OCI-LY1 (cell line): ENCODE data around the gene YIF1A.

Experiments
- H2AFZ ChIP-seq: fragments of 200-600 bp; sonication (generic), shearing (Covaris generic); 2 replicates; pipeline ENCODE4 v1.6.0; 2014; ENCODE audit warnings: antibody characterized with exemption, mild to moderate bottlenecking, low read length
- H3F3A ChIP-seq: fragments of 200-600 bp; sonication (generic), shearing (Covaris generic); 2 replicates; pipeline ENCODE4 v1.6.0; 2014; ENCODE audit warnings: mild to moderate bottlenecking, antibody characterized with exemption, low read length, moderate library complexity; ENCODE audit not compliant: insufficient read depth
- H3K27ac ChIP-seq: fragments of 200-600 bp; sonication (generic); 2 replicates; pipeline ENCODE4 v1.5.1; 2014; ENCODE audit warnings: low read length, mixed run types, mild to moderate bottlenecking, low read depth; ENCODE audit not compliant: poor library complexity, severe bottlenecking
- H3K27me3 ChIP-seq: fragments of 200-600 bp; sonication (generic); 2 replicates; pipeline ENCODE4 v1.6.0; 2014; ENCODE audit warnings: antibody characterized with exemption, mild to moderate bottlenecking, low read length, moderate library complexity; ENCODE audit not compliant: insufficient read depth
- H3K36me3 ChIP-seq: fragments of 200-600 bp; sonication (generic); 2 replicates; pipeline ENCODE4 v1.6.1; 2014; ENCODE audit warnings: mild to moderate bottlenecking, antibody characterized with exemption, low read length, moderate library complexity, mixed read lengths; ENCODE audit not compliant: insufficient read depth
- H3K4me1 ChIP-seq: fragments of 200-600 bp; sonication (generic); 2 replicates; pipeline ENCODE4 v1.5.1; 2014; ENCODE audit warnings: mild to moderate bottlenecking, low read length, moderate library complexity; ENCODE audit not compliant: insufficient read depth, severe bottlenecking
- H3K4me2 ChIP-seq: fragments of 200-600 bp; sonication (generic), shearing (Covaris generic); 2 replicates; pipeline ENCODE4 v1.6.1; 2014; ENCODE audit warnings: low read length
- H3K4me3 ChIP-seq: fragments of 200-600 bp; sonication (generic); 2 replicates; pipeline ENCODE4 v1.5.1; 2014; ENCODE audit warnings: low read length, low read depth, mild to moderate bottlenecking, mixed read lengths; ENCODE audit not compliant: poor library complexity, severe bottlenecking
- H3K79me2 ChIP-seq: fragments of 200-600 bp; shearing (Covaris generic); 2 replicates; pipeline ENCODE4 v1.6.1; 2016; ENCODE audit warnings: mixed run types, low read length, mixed read lengths; ENCODE audit not compliant: insufficient read depth
- H3K9ac ChIP-seq: fragments of 200-600 bp; sonication (generic), shearing (Covaris generic); 2 replicates; pipeline ENCODE4 v1.6.1; 2014; ENCODE audit warnings: mild to moderate bottlenecking, low read length, mixed read lengths
- H3K9me2 ChIP-seq: fragments of 200-600 bp; sonication (generic), shearing (Covaris generic); 2 replicates; pipeline ENCODE4 v1.6.1; 2014; ENCODE audit warnings: low read depth, mild to moderate bottlenecking, low read length, mixed read lengths
- H3K9me3 ChIP-seq: fragments of 200-600 bp; shearing (Covaris generic); 2 replicates; pipeline ENCODE4 v1.6.1; 2014; ENCODE audit warnings: low read length, mixed read lengths
- H4K20me1 ChIP-seq: fragments of 200-600 bp; sonication (generic), shearing (Covaris generic); 2 replicates; pipeline ENCODE4 v1.6.0; 2016; ENCODE audit warnings: mild to moderate bottlenecking, low read length; ENCODE audit not compliant: insufficient read depth
- CTCF ChIP-seq: fragments of 200-600 bp; sonication (generic), shearing (Covaris generic); IDR thresholded peaks from 2 replicates; pipeline ENCODE4 v1.5.1; 2017; ENCODE audit warnings: mild to moderate bottlenecking, antibody characterized with exemption, low read length, moderate library complexity, mixed read lengths
- EZH2 ChIP-seq: fragments of 200-600 bp; sonication (generic), shearing (Covaris generic); IDR thresholded peaks from 2 replicates; pipeline ENCODE4 v1.8.0; 2017; ENCODE audit warnings: borderline replicate concordance, mixed run types, mild to moderate bottlenecking, antibody characterized with exemption, low read length, moderate library complexity, mixed read lengths

The YIF1A gene

GRCh38 chr11:66316849-66317251, 27.9 kb upstream of the YIF1A start, which contains the start of gene CD248:
CD248 (minus strand) TSS chr11:66317044; CDS start chr11:66317027, 17 bp downstream.
- Histone ChIP-seq H4K20me1 (no peaks in the 10 kb centered on the region), H3F3A (no peaks in the 10 kb centered on the region), H3K4me3 (peak within 1 kb of the TSS; percentile 19), H2AFZ (no peak within 1 kb of the TSS), H3K9ac (peak within 1 kb of the TSS; percentile 62), H3K9me2 (no peaks in the 10 kb centered on the region), H3K9me3 (no peaks in the 10 kb centered on the region), H3K4me2 (peak within 1 kb of the TSS; percentile 65), H3K27me3 (no peaks in the 10 kb centered on the region), H3K27ac (peak within 1 kb of the TSS; percentile 91), H3K36me3 (no peaks in the 10 kb centered on the region), H3K4me1 (peaks cover 40% of the 10 kb centered on the region), H3K79me2 (no peaks in the 10 kb centered on the region)
- TF ChIP-seq CTCF = no peak
- no peak for TF ChIP-seq EZH2

GRCh38 chr11:66315921-66316811, 27.2 kb upstream of the YIF1A start:
- peak overlapping the region; percentile 65; the same call in 1 of the 2 replicates for H3K4me2 ChIP-seq
- peaks cover 40% of the 10 kb centered on the region for H3K4me1 ChIP-seq
- H4K20me1 ChIP-seq = no peaks in the 10 kb centered on the region
- H3K27ac ChIP-seq = no peak overlapping the region
- no peaks in the 10 kb centered on the region for H3F3A ChIP-seq
- H3K79me2 ChIP-seq = no peaks in the 10 kb centered on the region
- no peak overlapping the region for H3K9ac ChIP-seq
- TF ChIP-seq EZH2 (no peak), CTCF (no peak)
- H3K36me3 ChIP-seq = no peaks in the 10 kb centered on the region
- H3K9me2 ChIP-seq = no peaks in the 10 kb centered on the region
- no peak overlapping the region for H2AFZ ChIP-seq
- H3K9me3 ChIP-seq = no peaks in the 10 kb centered on the region
- no peak overlapping the region for H3K4me3 ChIP-seq
- no peaks in the 10 kb centered on the region for H3K27me3 ChIP-seq

GRCh38 chr11:66315498-66315885, 26.5 kb upstream of the YIF1A start:
- Histone ChIP-seq H2AFZ (no peak overlapping the region), H3K4me1 (peaks cover 40% of the 10 kb centered on the region), H3K4me2 (no peak overlapping the region), H3K27me3 (no peaks in the 10 kb centered on the region), H3K36me3 (no peaks in the 10 kb centered on the region), H3K9me3 (no peaks in the 10 kb centered on the region), H3K9ac (no peak overlapping the region), H3K79me2 (no peaks in the 10 kb centered on the region), H3K9me2 (no peaks in the 10 kb centered on the region), H4K20me1 (no peaks in the 10 kb centered on the region), H3K27ac (no peak overlapping the region), H3F3A (no peaks in the 10 kb centered on the region), H3K4me3 (no peak overlapping the region)
- no peak for TF ChIP-seq EZH2
- no peak for TF ChIP-seq CTCF
